ENCODE results near the gene C20orf173. TPM values are rescaled to one million over a fixed set of nuclear protein-coding genes. Genes with fewer than 3 reads are reported as not detected.
"Not testable (repeated sequence)": the region's sequence is repeated elsewhere in the genome, so short reads cannot be mapped to it uniquely, and the experiment has no call there.

The C20orf173 gene
- total RNA-seq, 1 donor from 2014 or later: not detected

- no peak overlapping the region for H3K27ac Mint-ChIP-seq
- H3K4me1 Mint-ChIP-seq (ENCODE audit: low read depth): no peaks in the 10 kb centered on the region
- intact Hi-C loops (cut with micrococcal nuclease): no loop called here
- DNase-seq (ENCODE audit: low spot score): no peak
- H3K36me3 Mint-ChIP-seq (ENCODE audit: low read depth): peaks cover 7% of the 10 kb centered on the region
- no peaks in the 10 kb centered on the region for H3K9me3 Mint-ChIP-seq
- H3K27me3 Mint-ChIP-seq (ENCODE audit: low read depth): no peaks in the 10 kb centered on the region
- no peak overlapping the region for H3K4me3 Mint-ChIP-seq (ENCODE audit: low read depth)
Observed at GRCh38 chr20:35560541-35560940, 31.1 kb upstream of the C20orf173 start.

DNA sequence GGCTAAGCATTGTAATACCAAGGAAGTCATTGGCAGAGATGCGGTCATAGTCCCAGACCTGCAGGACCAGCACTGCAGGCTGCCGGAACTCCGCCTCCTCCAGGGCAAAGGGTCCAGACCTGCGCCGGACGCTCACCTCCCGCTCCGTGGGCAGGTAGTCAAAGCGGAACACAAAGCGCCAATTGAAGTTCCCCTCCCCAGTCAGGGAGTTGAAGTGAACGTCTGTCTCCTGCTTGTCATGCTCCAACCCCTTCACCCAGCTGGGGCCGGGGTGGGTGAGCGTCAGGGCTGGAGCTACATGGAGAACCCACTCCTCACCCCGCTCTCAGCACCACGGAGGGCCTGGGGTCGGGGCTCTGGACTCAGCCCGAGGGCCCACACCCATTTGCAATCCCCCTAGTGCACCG lies 30.7 kb upstream of the C20orf173 start:
- Mint-ChIP-seq H3K36me3 (ENCODE audit: low read depth) (peaks cover 10% of the 10 kb centered on the region), H3K27me3 (ENCODE audit: low read depth) (no peaks in the 10 kb centered on the region), H3K9me3 (no peaks in the 10 kb centered on the region), H3K27ac (no peak overlapping the region), H3K4me3 (ENCODE audit: low read depth) (no peak overlapping the region), H3K4me1 (ENCODE audit: low read depth) (no peaks in the 10 kb centered on the region)
- no peak for DNase-seq (ENCODE audit: low spot score)
- intact Hi-C loops (cut with micrococcal nuclease): no loop called here

GRCh38 chr20:35559042-35559693 lies 29.7 kb upstream of the C20orf173 start:
- H3K4me1 Mint-ChIP-seq (ENCODE audit: low read depth): no peaks in the 10 kb centered on the region
- H3K27ac Mint-ChIP-seq: no peak overlapping the region
- no peaks in the 10 kb centered on the region for H3K9me3 Mint-ChIP-seq
- DNase-seq (ENCODE audit: low spot score): no peak
- no peaks in the 10 kb centered on the region for H3K27me3 Mint-ChIP-seq (ENCODE audit: low read depth)
- H3K36me3 Mint-ChIP-seq (ENCODE audit: low read depth): peaks cover 18% of the 10 kb centered on the region
- intact Hi-C loops (cut with micrococcal nuclease): no loop called here
- H3K4me3 Mint-ChIP-seq (ENCODE audit: low read depth): no peak overlapping the region

GRCh38 chr20:35558451-35558850 lies 29.0 kb upstream of the C20orf173 start:
- Mint-ChIP-seq H3K27ac (no peak overlapping the region), H3K27me3 (ENCODE audit: low read depth) (no peaks in the 10 kb centered on the region), H3K9me3 (no peaks in the 10 kb centered on the region), H3K4me3 (ENCODE audit: low read depth) (no peak overlapping the region), H3K4me1 (ENCODE audit: low read depth) (no peaks in the 10 kb centered on the region), H3K36me3 (ENCODE audit: low read depth) (peaks cover 19% of the 10 kb centered on the region)
- no peak for DNase-seq (ENCODE audit: low spot score)
- intact Hi-C loops (cut with micrococcal nuclease): no loop called here

DNA sequence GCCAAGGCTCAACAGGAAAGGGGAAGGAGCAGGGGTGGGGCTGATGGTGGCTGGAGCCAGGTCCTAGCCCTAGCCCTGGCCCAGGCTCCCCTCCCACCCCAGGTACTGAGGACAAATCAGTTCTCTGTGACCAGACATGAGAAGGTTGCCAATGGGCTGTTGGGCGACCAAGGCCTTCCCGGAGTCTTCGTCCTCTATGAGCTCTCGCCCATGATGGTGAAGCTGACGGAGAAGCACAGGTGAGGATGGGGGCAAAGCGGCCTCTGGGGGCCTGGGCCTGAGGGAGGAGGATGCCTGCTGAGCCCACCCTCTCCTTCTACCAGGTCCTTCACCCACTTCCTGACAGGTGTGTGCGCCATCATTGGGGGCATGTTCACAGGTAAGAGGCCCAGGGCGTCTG lies 27.4 kb upstream of the C20orf173 start:
- no peaks in the 10 kb centered on the region for H3K9me3 Mint-ChIP-seq
- peaks cover 19% of the 10 kb centered on the region for H3K36me3 Mint-ChIP-seq (ENCODE audit: low read depth)
- H3K27ac Mint-ChIP-seq: no peak overlapping the region
- H3K4me3 Mint-ChIP-seq (ENCODE audit: low read depth): no peak overlapping the region
- intact Hi-C loops (cut with micrococcal nuclease): no loop called here
- H3K4me1 Mint-ChIP-seq (ENCODE audit: low read depth): no peaks in the 10 kb centered on the region
- DNase-seq (ENCODE audit: low spot score): no peak
- H3K27me3 Mint-ChIP-seq (ENCODE audit: low read depth): no peaks in the 10 kb centered on the region

- Mint-ChIP-seq H3K27me3 (ENCODE audit: low read depth) (no peaks in the 10 kb centered on the region), H3K27ac (no peak overlapping the region), H3K4me3 (ENCODE audit: low read depth) (no peak overlapping the region), H3K4me1 (ENCODE audit: low read depth) (no peaks in the 10 kb centered on the region), H3K36me3 (ENCODE audit: low read depth) (peaks cover 19% of the 10 kb centered on the region), H3K9me3 (no peaks in the 10 kb centered on the region)
- intact Hi-C loops (cut with micrococcal nuclease): no loop called here
- DNase-seq (ENCODE audit: low spot score): no peak
Observed at GRCh38 chr20:35555951-35556645, 26.6 kb upstream of the C20orf173 start.

GRCh38 chr20:35555461-35555860 lies 26.0 kb upstream of the C20orf173 start:
- H3K36me3 Mint-ChIP-seq (ENCODE audit: low read depth): peaks cover 19% of the 10 kb centered on the region
- H3K9me3 Mint-ChIP-seq; H3K27ac Mint-ChIP-seq; H3K27me3 Mint-ChIP-seq (ENCODE audit: low read depth); intact Hi-C loops (cut with micrococcal nuclease); DNase-seq (ENCODE audit: low spot score); H3K4me3 Mint-ChIP-seq (ENCODE audit: low read depth); H3K4me1 Mint-ChIP-seq (ENCODE audit: low read depth): not testable (repeated sequence)

DNA sequence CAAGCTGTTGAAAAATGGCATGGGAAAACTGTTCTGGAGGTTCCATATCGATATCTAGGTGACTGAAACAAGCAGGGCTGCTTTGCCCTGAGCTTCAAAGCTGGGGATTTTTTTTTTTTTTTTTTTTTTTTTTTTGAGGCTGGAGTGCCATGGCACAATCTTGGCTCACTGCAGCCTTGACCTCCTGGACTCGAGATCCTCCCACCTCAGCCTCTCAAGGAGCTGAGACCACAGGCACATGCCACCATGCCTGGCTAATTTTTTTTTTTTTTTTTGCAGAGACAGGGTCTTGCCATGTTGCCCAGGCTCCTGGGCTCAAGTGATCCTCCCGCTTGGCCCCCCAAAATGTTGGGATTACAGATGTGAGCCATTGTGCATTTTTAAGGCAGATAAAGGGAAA lies 23.5 kb upstream of the C20orf173 start:
- Mint-ChIP-seq H3K36me3 (ENCODE audit: low read depth) (peaks cover 27% of the 10 kb centered on the region), H3K9me3 (no peaks in the 10 kb centered on the region), H3K27me3 (ENCODE audit: low read depth) (no peaks in the 10 kb centered on the region), H3K4me3 (ENCODE audit: low read depth) (no peak overlapping the region), H3K27ac (no peak overlapping the region), H3K4me1 (ENCODE audit: low read depth) (no peaks in the 10 kb centered on the region)
- no peak for DNase-seq (ENCODE audit: low spot score)
- intact Hi-C loops (cut with micrococcal nuclease): no loop called here

DNA sequence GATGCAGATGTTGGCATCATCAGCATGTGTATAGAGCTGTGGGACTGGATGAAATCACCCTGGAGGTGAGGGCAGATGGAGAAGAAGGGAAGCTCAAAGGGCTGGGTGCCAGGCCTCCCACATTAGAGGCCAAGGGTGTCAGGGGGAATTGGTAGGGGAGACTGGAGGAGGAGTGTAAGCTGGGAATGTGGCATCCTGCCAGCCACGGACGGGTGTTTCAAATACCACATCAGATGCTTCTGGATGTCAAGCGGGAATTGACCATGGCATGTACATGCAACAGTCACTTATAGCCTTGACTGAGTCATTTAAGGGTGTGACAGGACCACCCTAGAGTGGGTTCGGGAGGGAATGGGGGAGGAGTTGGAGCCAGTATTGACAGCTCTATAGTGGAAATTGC lies 22.1 kb upstream of the C20orf173 start:
- Mint-ChIP-seq H3K27me3 (ENCODE audit: low read depth) (no peaks in the 10 kb centered on the region), H3K36me3 (ENCODE audit: low read depth) (peaks cover 22% of the 10 kb centered on the region), H3K4me1 (ENCODE audit: low read depth) (no peaks in the 10 kb centered on the region), H3K4me3 (ENCODE audit: low read depth) (no peak overlapping the region), H3K9me3 (no peaks in the 10 kb centered on the region), H3K27ac (no peak overlapping the region)
- intact Hi-C loops (cut with micrococcal nuclease): no loop called here
- DNase-seq (ENCODE audit: low spot score): no peak

GRCh38 chr20:35547329-35547728 lies 17.9 kb upstream of the C20orf173 start:
- H3K36me3 Mint-ChIP-seq (ENCODE audit: low read depth): peaks cover 21% of the 10 kb centered on the region
- no peak overlapping the region for H3K4me3 Mint-ChIP-seq (ENCODE audit: low read depth)
- H3K27ac Mint-ChIP-seq: no peak overlapping the region
- H3K9me3 Mint-ChIP-seq: no peaks in the 10 kb centered on the region
- intact Hi-C loops (cut with micrococcal nuclease): no loop called here
- H3K4me1 Mint-ChIP-seq (ENCODE audit: low read depth): peaks cover 6% of the 10 kb centered on the region
- H3K27me3 Mint-ChIP-seq (ENCODE audit: low read depth): no peaks in the 10 kb centered on the region
- no peak for DNase-seq (ENCODE audit: low spot score)

- intact Hi-C loops (cut with micrococcal nuclease): no loop called here
- Mint-ChIP-seq H3K27me3 (ENCODE audit: low read depth) (no peaks in the 10 kb centered on the region), H3K27ac (no peak overlapping the region), H3K9me3 (no peaks in the 10 kb centered on the region), H3K4me1 (ENCODE audit: low read depth) (peaks cover 10% of the 10 kb centered on the region), H3K4me3 (ENCODE audit: low read depth) (no peak overlapping the region), H3K36me3 (ENCODE audit: low read depth) (peaks cover 21% of the 10 kb centered on the region)
- no peak for DNase-seq (ENCODE audit: low spot score)
Observed at GRCh38 chr20:35546127-35546526, 16.7 kb upstream of the C20orf173 start.

GRCh38 chr20:35544941-35545340 lies 15.5 kb upstream of the C20orf173 start:
- Mint-ChIP-seq H3K36me3 (ENCODE audit: low read depth) (peaks cover 21% of the 10 kb centered on the region), H3K4me1 (ENCODE audit: low read depth) (peaks cover 12% of the 10 kb centered on the region)
- not testable (repeated sequence) for H3K27me3 Mint-ChIP-seq (ENCODE audit: low read depth); DNase-seq (ENCODE audit: low spot score); H3K9me3 Mint-ChIP-seq; H3K27ac Mint-ChIP-seq; H3K4me3 Mint-ChIP-seq (ENCODE audit: low read depth)
- intact Hi-C loops (cut with micrococcal nuclease): loop anchor here (5.0 kb wide), 1 partner anchor 117 kb away; the partner anchor contains the start of genes CPNE1 and RBM12

GRCh38 chr20:35544436-35544835 lies 15.0 kb upstream of the C20orf173 start:
- Mint-ChIP-seq H3K27ac (no peak overlapping the region), H3K4me3 (ENCODE audit: low read depth) (no peak overlapping the region), H3K36me3 (ENCODE audit: low read depth) (peaks cover 21% of the 10 kb centered on the region), H3K27me3 (ENCODE audit: low read depth) (no peaks in the 10 kb centered on the region), H3K4me1 (ENCODE audit: low read depth) (peaks cover 12% of the 10 kb centered on the region), H3K9me3 (no peaks in the 10 kb centered on the region)
- DNase-seq (ENCODE audit: low spot score): no peak
- intact Hi-C loops (cut with micrococcal nuclease): loop anchor here (5.0 kb wide), 1 partner anchor 118 kb away; the partner anchor contains the start of genes CPNE1 and RBM12

Measured in activated T-helper 2 cell treated with anti-CD3 and anti-CD28 coated beads, Interferon-gamma antibody, Interleukin-2, Interleukin-4, amounts not matched to agents 10 μg/mL and 5 μg/mL and 100 μg/mL, durations not matched to agents 14 hours and 24 hours and 36 hours (primary cell).